Measurements from ENCODE around the gene QRFP.

Gene QRFP

DNA sequence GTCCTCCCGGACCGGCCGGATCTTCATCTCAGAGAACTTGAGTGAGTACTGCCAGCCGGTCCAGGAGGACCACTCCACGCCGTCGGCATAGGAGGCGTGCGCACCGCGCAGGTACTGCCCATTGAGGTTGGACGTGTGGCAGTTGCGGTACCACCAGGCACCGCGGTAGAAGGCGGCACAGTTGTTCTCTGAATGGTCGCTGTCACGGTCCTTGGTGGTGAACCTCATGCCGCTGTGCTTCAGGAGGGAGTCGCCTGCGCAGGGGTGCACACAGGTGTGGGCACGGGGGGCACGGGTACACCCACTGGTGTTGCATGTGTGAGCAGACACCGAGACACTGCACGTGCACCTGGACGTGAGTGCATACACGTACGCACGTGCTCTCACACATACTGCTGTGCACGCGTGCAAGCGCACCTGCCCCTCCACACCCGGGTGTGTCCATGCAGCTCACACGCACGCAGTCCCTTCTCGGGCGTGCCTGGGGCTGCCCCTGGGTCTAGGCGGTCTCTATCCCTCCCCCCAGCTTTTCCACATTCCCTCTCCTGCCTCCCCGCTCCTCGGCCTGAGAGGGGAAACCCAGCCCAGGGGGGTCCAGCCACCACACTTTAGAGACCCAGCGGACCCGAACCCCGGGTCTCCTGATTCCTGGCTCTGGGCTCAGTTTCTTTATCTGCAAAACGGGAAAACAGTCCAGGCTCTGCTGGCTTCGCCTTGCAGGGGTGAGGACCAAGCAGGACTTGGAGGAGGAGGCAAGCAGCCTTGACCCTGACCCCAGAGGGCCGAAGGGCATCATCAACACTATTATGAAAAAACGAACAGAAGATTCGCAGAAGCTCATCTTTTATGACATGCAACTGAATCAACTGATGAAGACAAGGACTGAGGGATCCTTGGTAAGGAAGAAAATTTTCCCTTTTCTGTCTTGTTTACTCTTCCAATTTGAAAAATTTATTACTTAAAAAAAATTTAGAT, 7.7 kb upstream of the QRFP start:
- DNase-seq (ENCODE audit: low spot score), result no peak

- no peak for DNase-seq (ENCODE audit: low spot score)
Observed at GRCh38 chr9:130903194-130904069, 6.8 kb upstream of the QRFP start.

DNA sequence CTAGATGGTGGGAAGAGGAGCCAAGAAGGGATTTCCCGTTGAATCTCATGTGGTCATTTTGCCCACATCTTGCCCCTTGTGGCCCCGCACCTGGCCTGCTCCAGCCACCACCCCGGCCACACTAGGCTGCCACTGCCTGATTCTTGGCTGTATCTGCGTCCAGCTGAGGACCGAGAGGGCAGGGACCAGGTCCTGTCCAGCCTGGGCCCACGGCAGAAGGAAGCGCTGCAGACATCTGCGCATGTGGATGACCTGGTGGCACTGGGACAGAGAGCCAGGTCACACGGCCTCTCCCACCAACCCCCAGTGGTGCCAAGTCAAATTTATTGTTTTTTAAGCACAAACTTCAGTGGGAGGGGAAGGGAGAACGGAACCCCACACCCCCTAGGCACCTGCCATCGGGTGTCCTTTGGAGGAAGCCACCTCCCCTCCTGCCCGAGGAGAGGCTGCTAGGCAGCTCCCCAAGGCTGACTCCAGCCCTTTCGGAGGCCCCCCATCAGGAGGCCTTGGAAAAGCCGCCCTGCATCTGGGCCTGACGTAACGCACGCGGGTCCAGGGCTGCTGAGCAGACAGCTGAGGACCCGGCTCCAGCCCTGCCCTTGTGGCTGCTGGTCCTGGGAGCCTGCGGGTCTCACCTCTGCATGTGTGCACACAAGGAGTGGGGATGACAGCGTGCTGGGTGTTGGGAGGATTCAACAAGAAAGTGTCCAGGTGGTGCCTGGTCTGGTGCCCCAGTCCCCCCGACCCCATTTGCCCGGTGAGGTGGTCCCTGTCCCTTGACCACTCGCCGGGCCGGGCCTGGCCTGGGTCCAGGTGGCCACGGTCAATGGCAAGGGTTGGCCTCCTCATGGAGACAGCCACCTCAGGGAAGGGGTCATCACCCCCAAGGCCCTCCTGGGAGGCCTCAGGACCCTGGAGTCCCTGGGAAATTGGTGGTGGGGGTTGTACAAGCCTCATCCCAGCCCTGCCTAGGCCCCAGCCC, 5.9 kb upstream of the QRFP start:
- DNase-seq (ENCODE audit: low spot score), result no peak

DNA sequence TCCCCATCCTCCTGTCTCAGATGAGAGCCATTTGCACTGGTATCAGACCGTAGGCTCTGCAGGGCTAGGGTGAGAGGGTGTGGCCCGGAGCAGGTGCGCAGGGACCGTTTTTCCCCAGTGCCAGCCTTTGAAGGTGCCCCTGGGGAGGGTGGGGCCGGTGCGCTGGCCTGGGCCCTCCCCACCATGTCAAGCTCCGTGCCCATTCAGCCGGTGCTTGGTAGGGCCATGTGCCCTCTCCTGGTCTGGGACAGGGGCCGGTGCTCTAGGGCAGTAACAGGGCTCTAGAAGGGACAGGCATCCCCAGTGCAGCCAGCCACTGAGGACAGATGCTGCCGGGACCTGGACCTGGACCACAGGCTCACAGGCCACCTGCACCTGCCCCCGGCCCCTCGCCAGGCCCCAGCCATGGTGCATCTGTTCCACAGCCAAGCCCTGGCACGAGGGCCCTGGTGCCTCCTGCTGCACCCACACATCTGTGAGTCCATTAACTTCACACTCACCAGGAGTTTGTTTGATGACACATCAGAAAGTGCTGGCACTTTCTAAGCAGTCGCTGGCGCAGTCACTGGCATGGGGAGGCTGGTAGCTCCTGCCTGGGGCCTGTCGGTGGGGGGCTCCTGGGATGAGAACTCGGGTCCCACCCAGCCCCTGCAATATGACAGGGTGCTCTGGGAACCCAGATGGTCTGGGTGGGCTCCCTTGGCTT, 5.0 kb upstream of the QRFP start:
- DNase-seq (ENCODE audit: low spot score), result no peak

DNA sequence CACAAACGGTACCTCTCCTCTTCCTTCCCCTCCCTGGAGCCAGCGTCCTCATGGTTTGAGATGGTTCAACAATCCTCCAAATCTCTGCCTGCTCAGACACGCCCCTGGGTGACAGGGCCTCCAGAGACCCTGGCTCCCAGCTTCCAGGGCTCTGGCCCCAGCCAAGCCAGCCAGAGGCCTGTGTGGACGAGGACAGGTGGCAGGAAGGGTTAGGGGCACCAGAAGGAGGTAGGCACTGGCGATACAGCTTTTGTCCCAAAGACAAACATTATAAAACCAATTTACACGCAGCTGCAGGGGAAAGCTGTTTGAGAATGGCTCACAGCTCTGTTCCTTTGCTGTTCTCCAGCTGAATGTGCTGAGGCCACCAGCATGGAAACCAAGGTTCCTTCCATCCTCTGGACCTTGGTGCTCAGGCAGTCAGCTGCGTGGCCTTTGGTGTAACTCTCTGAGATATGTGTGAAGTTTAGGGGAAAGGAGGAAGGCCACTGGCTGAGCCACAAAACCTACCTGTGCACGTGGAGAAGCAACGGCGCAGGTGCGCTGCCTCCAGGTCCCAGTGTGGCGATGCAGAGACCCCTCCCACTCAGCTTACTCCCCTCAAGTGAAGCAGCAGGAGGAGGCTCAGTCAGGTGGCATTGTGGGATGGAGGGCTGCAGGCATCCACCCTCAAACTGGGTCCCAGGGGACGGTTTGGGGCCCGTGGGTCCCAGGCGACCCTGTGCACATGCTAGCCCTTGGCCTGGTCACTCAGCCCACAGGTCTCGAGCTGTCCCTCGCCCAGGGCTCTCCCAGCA, 4.3 kb upstream of the QRFP start:
- no peak for DNase-seq (ENCODE audit: low spot score)

GRCh38 chr9:130899051-130899748, 2.6 kb upstream of the QRFP start:
- no peak for DNase-seq (ENCODE audit: low spot score)

- DNase-seq (ENCODE audit: low spot score), result no peak
Observed at GRCh38 chr9:130898552-130898852, 1.9 kb upstream of the QRFP start.

GRCh38 chr9:130897848-130898551, 1.4 kb upstream of the QRFP start:
- DNase-seq (ENCODE audit: low spot score), result no peak

DNA sequence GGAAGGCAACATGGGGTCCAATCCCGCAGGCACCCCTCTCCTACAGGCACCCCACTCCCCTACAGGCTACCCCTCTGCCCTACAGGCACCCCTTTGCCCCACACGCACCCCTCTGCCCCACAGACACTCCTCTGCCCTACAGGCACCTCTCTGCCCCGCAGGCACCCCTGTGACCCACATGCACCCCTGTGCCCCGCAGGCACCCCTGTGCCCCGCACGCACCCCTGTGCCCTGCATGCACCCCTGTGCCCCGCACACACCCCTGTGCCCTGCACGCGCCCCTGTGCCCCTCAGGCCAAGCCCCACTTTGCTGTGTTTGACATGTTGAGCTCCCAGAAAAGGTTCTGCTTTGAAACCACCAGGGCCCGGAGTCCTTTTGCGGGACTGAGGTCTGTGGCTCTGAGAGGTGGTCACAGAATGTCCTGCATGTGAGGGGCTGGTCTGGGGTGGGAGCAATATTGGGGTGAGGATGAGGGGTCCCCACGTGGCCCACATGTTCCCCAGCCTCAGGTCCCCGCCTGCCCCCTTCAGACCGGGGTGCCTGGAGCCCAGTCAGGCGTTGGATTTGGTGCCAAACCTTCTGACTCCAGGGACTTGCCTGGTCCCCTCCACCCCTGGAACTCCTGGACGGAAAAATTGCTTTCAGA, 616 bp upstream of the QRFP start:
- no peak for DNase-seq (ENCODE audit: low spot score)

GRCh38 chr9:130895481-130896232, 955 bp downstream of the QRFP start:
- no peak for DNase-seq (ENCODE audit: low spot score)

DNA sequence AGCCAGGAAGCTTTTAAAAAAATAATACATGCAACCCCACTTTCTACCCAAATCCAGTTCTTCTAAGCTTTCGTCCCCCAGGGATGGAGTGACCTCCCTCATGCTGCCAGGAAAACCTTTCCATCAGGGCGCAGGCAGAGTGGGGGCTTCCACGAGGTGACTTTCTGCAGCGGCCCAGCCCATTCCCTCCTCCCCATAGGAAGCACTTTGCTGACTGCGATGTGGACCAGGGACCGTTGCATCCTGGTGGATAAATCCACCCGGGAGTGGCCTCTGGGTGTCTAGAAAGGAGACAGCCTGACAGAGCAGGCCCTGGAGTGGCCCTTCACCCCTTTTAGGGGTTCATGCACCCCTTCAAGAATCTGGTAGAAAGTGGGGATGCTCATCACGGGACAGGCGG, 1.6 kb downstream of the QRFP start:
- DNase-seq (ENCODE audit: low spot score), result no peak

DNA sequence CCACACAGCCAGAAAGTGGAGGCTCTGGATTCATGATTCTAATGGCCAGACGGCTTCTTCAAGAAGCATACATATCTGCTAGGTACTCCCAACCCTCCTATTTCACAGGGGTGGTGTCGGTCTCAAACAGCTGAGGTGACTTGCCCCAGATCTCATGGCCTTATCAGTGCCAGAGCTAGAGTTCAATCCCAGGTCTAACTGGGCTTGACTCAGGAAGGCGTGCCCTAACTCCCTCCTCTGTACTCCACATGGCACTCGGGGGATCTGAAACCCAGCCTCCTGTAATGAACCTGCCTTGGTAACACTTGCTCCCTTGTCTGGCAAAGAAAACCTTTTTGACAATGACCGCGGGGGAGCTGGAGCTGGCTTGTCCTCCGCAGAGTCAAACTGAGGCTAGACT, 2.1 kb downstream of the QRFP start:
- DNase-seq (ENCODE audit: low spot score), result no peak

GRCh38 chr9:130893341-130894101, 3.1 kb downstream of the QRFP start:
- DNase-seq (ENCODE audit: low spot score), result no peak

DNA sequence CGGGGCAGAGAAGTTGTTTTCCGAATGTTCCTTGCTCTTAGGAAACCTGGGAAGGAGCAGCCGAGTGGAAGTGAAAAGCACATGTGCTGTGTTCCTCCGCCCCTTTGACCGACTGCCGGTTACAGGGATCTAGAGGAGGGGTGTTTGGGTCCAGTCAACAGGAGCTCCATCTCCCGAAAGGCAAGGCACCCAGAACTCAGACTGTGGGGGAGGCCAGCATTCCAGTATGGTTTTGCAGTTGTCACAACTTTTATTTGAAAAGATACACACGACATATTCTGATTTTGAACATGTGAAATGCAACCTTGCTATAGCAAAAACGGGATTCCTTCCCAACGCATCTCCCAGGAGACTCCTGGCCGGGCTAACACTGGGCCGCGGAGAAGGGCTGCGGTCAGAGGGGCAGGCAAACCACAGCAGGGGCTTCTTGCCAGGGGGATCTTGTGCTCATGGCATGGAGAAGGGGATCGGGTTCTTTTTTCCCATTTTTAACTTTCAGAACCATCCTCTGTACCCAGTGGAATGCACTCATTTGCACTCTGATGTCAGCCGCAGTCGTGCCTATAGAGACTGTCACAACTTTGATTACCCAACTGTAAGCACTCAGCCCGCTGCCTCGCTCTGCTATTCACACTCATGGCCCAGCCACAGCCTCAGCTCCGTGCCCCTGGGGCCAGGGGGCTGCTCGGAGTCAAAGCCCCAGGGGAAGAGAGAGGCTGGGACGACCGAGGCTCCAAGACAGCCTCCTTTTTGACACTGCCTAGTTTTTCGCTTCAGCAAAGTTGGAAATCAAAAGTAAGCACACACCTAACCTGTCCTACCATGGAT, 3.9 kb downstream of the QRFP start:
- no peak for DNase-seq (ENCODE audit: low spot score)

DNA sequence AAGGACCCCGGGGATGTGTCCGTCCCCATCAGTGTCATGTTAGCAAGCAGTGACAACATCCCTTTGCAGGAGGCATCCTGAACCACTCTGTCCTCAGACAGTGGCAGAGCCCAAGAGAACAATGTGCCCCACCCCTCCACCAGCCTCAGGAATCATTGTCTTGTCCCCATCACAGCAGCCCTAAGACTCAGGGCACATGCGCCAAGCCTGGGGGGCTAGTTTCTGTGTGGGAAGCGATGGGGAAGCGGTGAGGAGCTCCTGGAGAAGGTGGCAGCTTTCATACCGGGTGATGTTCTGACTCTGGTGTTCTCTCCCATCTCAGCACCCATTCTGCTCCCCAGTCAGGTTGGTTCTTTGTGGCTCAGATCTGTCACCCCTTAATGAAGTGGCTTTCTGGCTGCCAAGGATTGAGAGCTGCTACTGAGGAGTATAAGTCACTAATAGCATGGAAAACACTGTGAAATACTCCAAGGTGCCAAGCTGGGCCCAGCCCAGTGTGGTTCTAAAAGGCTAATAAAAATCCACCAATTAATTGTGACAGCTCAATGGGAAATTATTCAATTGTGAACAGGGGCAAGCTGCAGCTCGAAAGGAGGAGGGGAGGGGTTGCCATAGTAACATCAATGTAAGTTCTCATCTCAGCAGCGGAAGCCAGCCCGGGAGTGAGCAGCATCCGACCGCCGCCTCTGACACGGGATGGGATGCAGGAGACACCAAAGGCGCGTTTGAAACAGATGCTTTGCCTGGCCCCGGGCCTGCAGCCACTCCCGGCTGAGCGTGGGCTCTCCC, 4.7 kb downstream of the QRFP start:
- no peak for DNase-seq (ENCODE audit: low spot score)
